Stimulated activated CD4-positive, alpha-beta T cell treated with anti-CD3 and anti-CD28 coated beads, Interleukin-15, amount 100 ng/mL, for 1 hour (primary cell): Measurements from ENCODE around the gene RAD50.
"Not testable (repeated sequence)": the region's sequence is repeated elsewhere in the genome, so short reads cannot be mapped to it uniquely, and the experiment has no call there.

ENCODE experiments used
- DNase-seq, 2 donors: peaks; one replicate each; pipeline ENCODE4 v3.0.0-alpha.2; 2020; ENCODE audit warnings: low read depth in 1 of 2, low spot score in 1 of 2

The RAD50 gene

DNA sequence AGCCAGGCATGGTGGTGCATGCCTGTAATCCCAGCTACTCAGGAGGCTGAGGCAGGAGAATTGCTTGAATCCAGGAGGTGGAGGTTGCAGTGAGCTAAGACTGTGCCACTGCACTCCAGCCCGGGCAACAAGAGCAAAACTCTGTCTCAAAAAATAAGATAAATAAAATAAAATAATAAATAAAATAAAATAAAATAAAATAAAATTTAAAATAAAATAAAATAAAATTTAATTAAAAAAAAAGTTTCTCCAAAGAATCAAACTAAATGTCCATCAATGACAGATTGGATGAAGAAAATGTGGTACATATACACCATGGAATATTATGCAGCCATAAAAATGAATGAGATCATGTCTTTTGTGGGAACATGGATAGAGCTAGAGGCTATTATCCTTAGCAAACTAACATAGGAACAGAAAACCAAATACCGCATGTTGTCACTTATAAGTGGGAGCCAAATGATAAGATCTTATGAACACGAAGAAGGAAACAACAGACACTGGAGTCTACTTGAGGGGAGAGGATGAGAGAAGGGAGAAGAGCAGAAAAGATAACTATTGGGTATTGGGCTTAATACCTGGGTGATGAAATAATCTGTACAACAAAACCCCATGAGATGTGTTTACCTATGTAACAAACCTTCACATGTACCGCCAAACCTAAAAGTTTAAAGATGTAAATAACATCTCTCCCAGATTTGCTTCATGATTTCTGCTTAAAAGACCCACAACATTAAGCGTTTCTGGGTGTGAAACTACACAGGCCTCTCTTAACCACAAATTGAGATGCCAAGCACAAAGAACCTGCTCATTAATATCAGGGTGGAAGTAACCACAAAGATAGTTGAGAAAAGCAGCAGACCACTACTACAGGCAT is 135.2 kb downstream of the RAD50 start:
- not testable (repeated sequence) for DNase-seq

DNA sequence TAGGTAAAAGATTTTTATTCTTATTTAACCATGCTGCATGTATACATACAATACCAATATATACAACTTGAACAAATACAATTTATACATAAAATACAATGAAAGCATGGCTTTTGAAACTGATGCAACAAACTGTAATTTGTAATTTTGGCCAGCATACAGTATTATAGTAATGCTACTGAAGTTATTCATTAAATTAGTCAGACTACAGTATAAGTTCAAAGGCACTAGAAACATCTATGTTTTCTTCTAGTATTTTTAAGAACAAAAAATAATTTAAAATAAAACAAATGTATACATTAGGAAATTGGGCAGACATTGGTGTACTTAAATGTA is 135.8 kb downstream of the RAD50 start:
- no peak for DNase-seq
